H1 (cell line): ENCODE measurements around the gene OR4K14.

Experiments
- CHD1 ChIP-seq: IDR thresholded peaks from 2 replicates; pipeline ENCODE4 v1.6.1; 2012; ENCODE audit warnings: low read depth, low read length, improper control_type of control experiment
- TF ChIP-seq, protein P1 (sequence below), 3 experiments: IDR thresholded peaks; 1 replicate in 2 of 3; 2 replicates in 1 of 3; pipeline versions ENCODE4 v1.5.1 to v1.6.1; 2011; ENCODE audit warnings: low read length in 3 of 3, mild to moderate bottlenecking in 3 of 3, inconsistent platforms in 2 of 3, low read depth in 1 of 3, moderate library complexity in 1 of 3; ENCODE audit not compliant: insufficient read depth in 1 of 3; ENCODE audit errors: control extremely low read depth in 1 of 3

DNA sequence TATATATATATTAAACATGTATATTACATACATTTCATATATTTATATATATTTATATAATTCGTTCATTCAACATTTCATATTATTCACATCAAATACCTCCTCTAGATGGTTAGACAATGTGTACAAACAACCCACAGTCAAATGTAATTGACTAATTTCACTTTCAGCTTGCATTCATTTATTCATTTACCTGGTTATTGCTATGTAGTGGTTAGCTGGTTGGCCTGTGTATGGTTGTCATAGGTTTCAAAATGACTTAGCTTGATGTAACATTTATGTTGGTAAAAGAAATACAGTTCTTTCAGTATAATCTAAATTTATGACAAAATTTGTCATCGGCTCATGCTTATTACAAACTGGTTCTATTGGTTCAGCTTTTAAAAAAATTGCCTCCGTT, 16.3 kb upstream of the OR4K14 start:
- TF ChIP-seq CHD1 = no peak
- TF ChIP-seq, protein P1, sequence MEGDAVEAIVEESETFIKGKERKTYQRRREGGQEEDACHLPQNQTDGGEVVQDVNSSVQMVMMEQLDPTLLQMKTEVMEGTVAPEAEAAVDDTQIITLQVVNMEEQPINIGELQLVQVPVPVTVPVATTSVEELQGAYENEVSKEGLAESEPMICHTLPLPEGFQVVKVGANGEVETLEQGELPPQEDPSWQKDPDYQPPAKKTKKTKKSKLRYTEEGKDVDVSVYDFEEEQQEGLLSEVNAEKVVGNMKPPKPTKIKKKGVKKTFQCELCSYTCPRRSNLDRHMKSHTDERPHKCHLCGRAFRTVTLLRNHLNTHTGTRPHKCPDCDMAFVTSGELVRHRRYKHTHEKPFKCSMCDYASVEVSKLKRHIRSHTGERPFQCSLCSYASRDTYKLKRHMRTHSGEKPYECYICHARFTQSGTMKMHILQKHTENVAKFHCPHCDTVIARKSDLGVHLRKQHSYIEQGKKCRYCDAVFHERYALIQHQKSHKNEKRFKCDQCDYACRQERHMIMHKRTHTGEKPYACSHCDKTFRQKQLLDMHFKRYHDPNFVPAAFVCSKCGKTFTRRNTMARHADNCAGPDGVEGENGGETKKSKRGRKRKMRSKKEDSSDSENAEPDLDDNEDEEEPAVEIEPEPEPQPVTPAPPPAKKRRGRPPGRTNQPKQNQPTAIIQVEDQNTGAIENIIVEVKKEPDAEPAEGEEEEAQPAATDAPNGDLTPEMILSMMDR (IDR thresholded peaks at IDR 0.05; ENCODE audit: control extremely low read depth in 1 of 3, insufficient read depth in 1 of 3, low read depth in 1 of 3, low read length in 3 of 3) = no peak
